OCI-M2 (cell line): ENCODE results near the gene PEAK3.

ENCODE experiments used
- DNase-seq: peaks from one replicate; lab custom pipeline; 2025; ENCODE audit not compliant: unreplicated experiment; lab: John Stamatoyannopoulos, UW

PEAK3 gene

GRCh38 chr19:2251106-2252054 is 30.6 kb downstream of the PEAK3 start:
- DNase-seq, result no peak

- no peak for DNase-seq
Measured at GRCh38 chr19:2250766-2251105, 31.2 kb downstream of the PEAK3 start.

- no peak for DNase-seq
Measured at GRCh38 chr19:2249880-2250765, 31.9 kb downstream of the PEAK3 start.

GRCh38 chr19:2249010-2249866 is 32.7 kb downstream of the PEAK3 start, which contains the start of gene AMH:
TSS of gene AMH (plus strand) at chr19:2249323. CDS start at chr19:2249333, 10 bp downstream.
- DNase-seq, result no peak

- no peak for DNase-seq
Measured at GRCh38 chr19:2248136-2249009, 33.6 kb downstream of the PEAK3 start.

GRCh38 chr19:2247433-2248101 is 34.4 kb downstream of the PEAK3 start:
- DNase-seq, result no peak

- no peak for DNase-seq
Measured at GRCh38 chr19:2246801-2247361, 35.1 kb downstream of the PEAK3 start.

GRCh38 chr19:2246014-2246620 is 35.9 kb downstream of the PEAK3 start:
- no peak for DNase-seq

GRCh38 chr19:2245273-2245672 is 36.7 kb downstream of the PEAK3 start:
- no peak for DNase-seq

- DNase-seq, result no peak
Measured at GRCh38 chr19:2244486-2244885, 37.5 kb downstream of the PEAK3 start.

GRCh38 chr19:2244125-2244411 is 37.9 kb downstream of the PEAK3 start:
- no peak for DNase-seq

- DNase-seq, result no peak
Measured at GRCh38 chr19:2243274-2244124, 38.5 kb downstream of the PEAK3 start.

GRCh38 chr19:2242816-2243215 is 39.2 kb downstream of the PEAK3 start:
- no peak for DNase-seq

- DNase-seq, result no peak
Measured at GRCh38 chr19:2242092-2242537, 39.9 kb downstream of the PEAK3 start.

GRCh38 chr19:2240881-2241760 is 40.9 kb downstream of the PEAK3 start:
- DNase-seq, result no peak

GRCh38 chr19:2239771-2240770 is 41.9 kb downstream of the PEAK3 start:
- DNase-seq, result no peak
